Large intestine (tissue), 1 donor: Measurements from ENCODE around the gene REELD1. TPM values are rescaled to one million over a fixed set of nuclear protein-coding genes. Genes with fewer than 3 reads are reported as not detected.

Experiments
- polyA plus RNA-seq: library from polyadenylated mRNA; unstranded; fragments of 120-200 nt; gene quantifications from one replicate; pipeline ENCODE4 v1.2.1, GENCODE V29; 2013

The REELD1 gene
- polyA plus RNA-seq, 1 donor: 0.45 TPM

Other genes starting within 250 kb of the REELD1 start
- 76.4 TPM for gene LSM6, start 38.8 kb upstream of the REELD1 start, polyA plus RNA-seq